K562 treated with DMSO at 1 percent for 48 hours (cell line): ENCODE measurements around the gene TMEM185B. TPM values are rescaled to one million over a fixed set of nuclear protein-coding genes. Genes with fewer than 3 reads are reported as not detected.

Experiments
- total RNA-seq: library from RNA; unstranded; fragments of 300-600 nt; gene quantifications from 2 replicates; pipeline ENCODE4 v1.2.3, GENCODE V29; 2022; ENCODE audit warnings: low replicate concordance; ENCODE audit errors: extremely low read depth

TMEM185B gene
- not detected in 2 replicates for total RNA-seq

GRCh38 chr2:120223034-120223912, at the start of gene TMEM185B:
TSS of gene TMEM185B (minus strand) at chr2:120223400. CDS start at chr2:120222976, 424 bp downstream.

GRCh38 chr2:120252225-120253020, 29.2 kb upstream of the TMEM185B start, which contains the start of gene RALB:
TSS of gene RALB (plus strand) at chr2:120252852. CDS start at chr2:120278665, 25,813 bp downstream.

Other genes with a start within 250 kb of the TMEM185B start
- gene EPB41L5, start 210.3 kb downstream of the TMEM185B start, total RNA-seq: not detected in 2 replicates
- gene RALB, start 29.5 kb upstream of the TMEM185B start, total RNA-seq: not detected in 2 replicates
- not detected in 2 replicates for gene INHBB, start 122.7 kb upstream of the TMEM185B start, total RNA-seq